ENCODE data around the gene NISCH.

GRCh38 chr3:52454938-52455282, 494 bp upstream of the NISCH start:
- TF ChIP-seq, protein P1, sequence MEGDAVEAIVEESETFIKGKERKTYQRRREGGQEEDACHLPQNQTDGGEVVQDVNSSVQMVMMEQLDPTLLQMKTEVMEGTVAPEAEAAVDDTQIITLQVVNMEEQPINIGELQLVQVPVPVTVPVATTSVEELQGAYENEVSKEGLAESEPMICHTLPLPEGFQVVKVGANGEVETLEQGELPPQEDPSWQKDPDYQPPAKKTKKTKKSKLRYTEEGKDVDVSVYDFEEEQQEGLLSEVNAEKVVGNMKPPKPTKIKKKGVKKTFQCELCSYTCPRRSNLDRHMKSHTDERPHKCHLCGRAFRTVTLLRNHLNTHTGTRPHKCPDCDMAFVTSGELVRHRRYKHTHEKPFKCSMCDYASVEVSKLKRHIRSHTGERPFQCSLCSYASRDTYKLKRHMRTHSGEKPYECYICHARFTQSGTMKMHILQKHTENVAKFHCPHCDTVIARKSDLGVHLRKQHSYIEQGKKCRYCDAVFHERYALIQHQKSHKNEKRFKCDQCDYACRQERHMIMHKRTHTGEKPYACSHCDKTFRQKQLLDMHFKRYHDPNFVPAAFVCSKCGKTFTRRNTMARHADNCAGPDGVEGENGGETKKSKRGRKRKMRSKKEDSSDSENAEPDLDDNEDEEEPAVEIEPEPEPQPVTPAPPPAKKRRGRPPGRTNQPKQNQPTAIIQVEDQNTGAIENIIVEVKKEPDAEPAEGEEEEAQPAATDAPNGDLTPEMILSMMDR (IDR thresholded peaks at IDR 0.05; ENCODE audit: low read depth, low read length) = no peak
- no peak for TF ChIP-seq EZH2phosphoT487 (IDR thresholded peaks at IDR 0.05; ENCODE audit: low read depth)

All from OCI-LY3 (cell line).